Left ventricle myocardium inferior (tissue), 1 donor: ENCODE measurements around the gene ZNF518A. TPM values are rescaled to one million over a fixed set of nuclear protein-coding genes. Genes with fewer than 3 reads are reported as not detected.

ENCODE experiments used
- DNase-seq: peaks from one replicate; pipeline ENCODE4 v3.0.0-alpha.2; 2020
- H3K27ac ChIP-seq: fragments of 200-600 bp; replicated peaks from 2 replicates; pipeline ENCODE4 v1.8.0; 2021
- H3K27me3 ChIP-seq: fragments of 200-600 bp; 2 replicates; pipeline ENCODE4 v1.8.0; 2021; ENCODE audit warnings: low read depth
- H3K36me3 ChIP-seq: fragments of 200-600 bp; 2 replicates; pipeline ENCODE4 v1.8.0; 2021
- H3K4me1 ChIP-seq: fragments of 200-600 bp; 2 replicates; pipeline ENCODE4 v1.8.0; 2021
- H3K4me3 ChIP-seq: fragments of 200-600 bp; 2 replicates; pipeline ENCODE4 v1.8.0; 2021; ENCODE audit warnings: mild to moderate bottlenecking, moderate library complexity
- H3K9me3 ChIP-seq: fragments of 200-600 bp; replicated peaks from 2 replicates; pipeline ENCODE4 v1.8.0; 2021
- intact Hi-C: fragments of 100-400 bp; cut with micrococcal nuclease; formaldehyde crosslinking; loops from one replicate; pipeline ENCODE4 v1.11.0; 2022
- long read RNA-seq: library from polyadenylated mRNA; unstranded; transcript quantifications from one replicate; pipeline ENCODE4 v2.0.0, GENCODE V29; 2021
- total RNA-seq: library from RNA; stranded (reverse); fragmentation: NEBNext Ultra II Directional; extraction: Animal tissue kit (Norgen Biotek cat#: 25700); gene quantifications from one replicate; pipeline ENCODE4 v1.2.1, GENCODE V29; 2021
- TF ChIP-seq, protein P1 (sequence below): fragments of 200-600 bp; IDR thresholded peaks from 2 replicates; pipeline ENCODE4 v1.8.0; 2021; ENCODE audit warnings: antibody characterized with exemption, mild to moderate bottlenecking, borderline replicate concordance
- donor health status: DM: no; HTN: yes; CAD: no; lungs with severe emphysema.

The ZNF518A gene, protein sequence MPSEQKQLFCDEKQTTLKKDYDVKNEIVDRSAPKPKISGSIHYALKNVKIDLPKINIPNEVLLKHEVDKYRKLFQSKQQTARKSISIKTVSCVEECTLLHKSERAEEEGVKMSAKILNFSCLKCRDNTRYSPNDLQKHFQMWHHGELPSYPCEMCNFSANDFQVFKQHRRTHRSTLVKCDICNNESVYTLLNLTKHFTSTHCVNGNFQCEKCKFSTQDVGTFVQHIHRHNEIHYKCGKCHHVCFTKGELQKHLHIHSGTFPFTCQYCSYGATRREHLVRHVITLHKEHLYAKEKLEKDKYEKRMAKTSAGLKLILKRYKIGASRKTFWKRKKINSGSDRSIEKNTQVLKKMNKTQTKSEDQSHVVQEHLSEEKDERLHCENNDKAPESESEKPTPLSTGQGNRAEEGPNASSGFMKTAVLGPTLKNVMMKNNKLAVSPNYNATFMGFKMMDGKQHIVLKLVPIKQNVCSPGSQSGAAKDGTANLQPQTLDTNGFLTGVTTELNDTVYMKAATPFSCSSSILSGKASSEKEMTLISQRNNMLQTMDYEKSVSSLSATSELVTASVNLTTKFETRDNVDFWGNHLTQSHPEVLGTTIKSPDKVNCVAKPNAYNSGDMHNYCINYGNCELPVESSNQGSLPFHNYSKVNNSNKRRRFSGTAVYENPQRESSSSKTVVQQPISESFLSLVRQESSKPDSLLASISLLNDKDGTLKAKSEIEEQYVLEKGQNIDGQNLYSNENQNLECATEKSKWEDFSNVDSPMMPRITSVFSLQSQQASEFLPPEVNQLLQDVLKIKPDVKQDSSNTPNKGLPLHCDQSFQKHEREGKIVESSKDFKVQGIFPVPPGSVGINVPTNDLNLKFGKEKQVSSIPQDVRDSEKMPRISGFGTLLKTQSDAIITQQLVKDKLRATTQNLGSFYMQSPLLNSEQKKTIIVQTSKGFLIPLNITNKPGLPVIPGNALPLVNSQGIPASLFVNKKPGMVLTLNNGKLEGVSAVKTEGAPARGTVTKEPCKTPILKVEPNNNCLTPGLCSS (N-terminal part only)
- 8.7 TPM for total RNA-seq
- long read RNA-seq, partial matches to known transcripts, result 0 of 2 reads
- long read RNA-seq, other reads (novel, unspliced or antisense), result 2 of 2 reads

DNA sequence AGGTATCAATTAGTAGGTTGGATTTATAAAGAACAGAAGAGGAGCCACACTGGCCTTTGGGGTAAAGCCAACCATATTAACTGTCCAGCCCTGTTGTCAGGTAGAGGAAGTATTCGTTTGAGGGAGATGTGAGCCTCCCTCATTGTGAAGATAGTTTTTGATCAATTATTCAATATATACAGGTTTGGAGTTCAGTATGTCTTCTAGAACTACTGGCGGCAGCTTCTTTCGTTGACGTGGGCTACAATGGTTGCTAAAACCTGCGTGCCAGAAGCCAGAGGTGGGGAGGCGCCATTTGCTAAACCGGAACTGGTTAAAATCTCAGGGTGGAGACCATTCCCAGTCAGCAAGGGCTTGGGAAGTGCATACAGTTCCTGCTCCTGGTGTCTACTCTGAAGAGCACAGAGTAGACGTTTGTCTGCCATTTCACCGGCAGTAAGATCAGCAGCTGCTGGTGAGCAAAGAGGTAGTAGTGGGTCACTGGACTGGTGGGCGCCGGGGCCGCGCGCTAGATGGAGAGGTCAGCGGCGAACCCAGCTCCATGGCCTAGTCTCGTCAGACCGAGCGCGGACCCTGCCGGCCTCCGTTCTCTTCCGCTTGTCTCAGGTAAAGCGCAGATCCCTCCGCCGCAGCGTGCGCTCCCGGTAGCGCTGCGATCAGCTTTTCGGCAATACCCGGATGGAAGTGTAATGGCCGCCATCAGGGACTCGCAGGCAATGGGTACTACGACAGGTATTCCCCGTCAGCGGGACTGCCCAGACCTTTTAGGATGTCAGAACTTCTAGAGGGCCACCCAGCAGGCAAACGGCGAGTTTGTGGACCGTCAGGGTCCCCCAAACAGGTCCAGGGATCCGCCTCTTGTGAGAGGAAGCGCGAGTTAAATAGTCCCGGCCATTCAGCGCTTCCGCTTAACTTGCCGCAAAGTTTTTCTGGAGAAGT is at the start of gene ZNF518A:
TSS of gene ZNF518A (plus strand) at position 911 of the 939 bp plus-strand sequence. CDS start 26,026 bp downstream, outside the sequence.
- DNase-seq, result peak; percentile 91
- peak within 1 kb of the TSS; percentile 98 for H3K27ac ChIP-seq
- H3K4me1 ChIP-seq, result peaks cover 30% of the 10 kb centered on the region
- peaks cover 4% of the 10 kb centered on the region for H3K9me3 ChIP-seq
- peaks cover 21% of the 10 kb centered on the region for H3K36me3 ChIP-seq
- peaks cover 44% of the 10 kb centered on the region for H3K27me3 ChIP-seq
- intact Hi-C loops, result no loop called here
- peak within 1 kb of the TSS; percentile 86 for H3K4me3 ChIP-seq
- TF ChIP-seq, protein P1, sequence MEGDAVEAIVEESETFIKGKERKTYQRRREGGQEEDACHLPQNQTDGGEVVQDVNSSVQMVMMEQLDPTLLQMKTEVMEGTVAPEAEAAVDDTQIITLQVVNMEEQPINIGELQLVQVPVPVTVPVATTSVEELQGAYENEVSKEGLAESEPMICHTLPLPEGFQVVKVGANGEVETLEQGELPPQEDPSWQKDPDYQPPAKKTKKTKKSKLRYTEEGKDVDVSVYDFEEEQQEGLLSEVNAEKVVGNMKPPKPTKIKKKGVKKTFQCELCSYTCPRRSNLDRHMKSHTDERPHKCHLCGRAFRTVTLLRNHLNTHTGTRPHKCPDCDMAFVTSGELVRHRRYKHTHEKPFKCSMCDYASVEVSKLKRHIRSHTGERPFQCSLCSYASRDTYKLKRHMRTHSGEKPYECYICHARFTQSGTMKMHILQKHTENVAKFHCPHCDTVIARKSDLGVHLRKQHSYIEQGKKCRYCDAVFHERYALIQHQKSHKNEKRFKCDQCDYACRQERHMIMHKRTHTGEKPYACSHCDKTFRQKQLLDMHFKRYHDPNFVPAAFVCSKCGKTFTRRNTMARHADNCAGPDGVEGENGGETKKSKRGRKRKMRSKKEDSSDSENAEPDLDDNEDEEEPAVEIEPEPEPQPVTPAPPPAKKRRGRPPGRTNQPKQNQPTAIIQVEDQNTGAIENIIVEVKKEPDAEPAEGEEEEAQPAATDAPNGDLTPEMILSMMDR, result no peak

DNA sequence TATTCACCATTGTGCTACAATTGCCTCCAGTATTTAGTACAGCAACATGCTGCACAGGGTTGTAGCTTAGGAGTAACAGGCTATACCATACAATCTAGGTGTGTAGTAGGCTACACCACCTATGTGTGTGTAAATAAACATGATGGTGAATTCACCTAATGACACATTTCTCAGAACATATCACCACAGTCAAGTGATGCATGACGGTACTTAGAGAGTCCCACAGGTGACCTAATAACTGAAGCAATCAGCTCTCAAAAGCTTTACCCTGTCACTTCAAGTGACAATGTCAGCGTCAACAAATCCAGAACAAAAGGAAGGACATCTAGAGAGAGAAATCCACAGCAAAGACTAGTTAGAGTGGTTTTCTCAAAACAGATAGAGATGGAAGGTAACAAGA is 47.9 kb upstream of the ZNF518A start:
- Histone ChIP-seq H3K4me3 (no peak overlapping the region), H3K9me3 (no peaks in the 10 kb centered on the region), H3K27ac (no peak overlapping the region), H3K4me1 (peaks cover 11% of the 10 kb centered on the region), H3K27me3 (no peaks in the 10 kb centered on the region), H3K36me3 (no peaks in the 10 kb centered on the region)
- no peak for DNase-seq
- TF ChIP-seq, protein P1, result no peak
- intact Hi-C loops, result no loop called here

DNA sequence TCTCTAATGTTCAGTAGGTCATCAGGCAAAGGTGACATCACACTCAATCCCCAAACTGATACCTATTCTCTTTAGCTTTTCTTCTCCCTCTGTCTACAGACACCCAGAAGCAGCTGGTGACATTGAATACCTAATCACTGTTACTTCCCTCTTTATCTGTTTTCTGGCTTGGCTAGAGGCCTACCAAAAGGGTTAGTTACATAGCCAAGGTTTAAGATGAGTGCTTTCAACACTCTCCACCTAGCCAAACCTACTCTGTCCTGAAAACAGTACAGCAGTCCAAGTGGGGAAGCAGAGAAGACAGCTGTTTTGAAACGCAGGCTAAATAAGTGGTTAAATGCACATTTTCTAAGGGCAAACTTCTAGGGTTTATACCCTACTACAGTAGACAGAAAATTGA is 47.3 kb upstream of the ZNF518A start:
- Histone ChIP-seq H3K4me3 (no peak overlapping the region), H3K9me3 (no peaks in the 10 kb centered on the region), H3K36me3 (no peaks in the 10 kb centered on the region), H3K4me1 (peaks cover 11% of the 10 kb centered on the region), H3K27me3 (no peaks in the 10 kb centered on the region), H3K27ac (no peak overlapping the region)
- TF ChIP-seq, protein P1, result no peak
- DNase-seq, result no peak
- intact Hi-C loops, result no loop called here

DNA sequence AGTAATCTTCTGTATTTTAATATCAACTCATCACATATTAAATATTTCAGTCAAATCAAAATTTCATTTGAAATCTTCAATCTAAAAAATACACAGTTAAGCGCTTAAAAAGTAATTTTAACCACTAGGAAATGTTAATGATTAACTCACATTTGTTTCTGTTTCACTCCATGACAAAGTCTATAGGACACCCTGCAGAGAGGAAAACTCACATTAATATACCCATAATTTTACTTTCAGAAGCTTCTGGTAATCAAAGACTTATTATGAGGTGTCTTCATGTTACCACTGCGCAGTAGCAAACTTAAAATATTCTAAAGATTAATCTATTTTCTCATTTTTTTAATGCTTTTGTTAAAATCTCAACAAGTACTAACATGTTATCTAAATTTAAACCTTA is 41.0 kb upstream of the ZNF518A start:
- Histone ChIP-seq H3K4me3 (peak overlapping the region; percentile 76), H3K27me3 (peaks cover 30% of the 10 kb centered on the region), H3K4me1 (peaks cover 10% of the 10 kb centered on the region), H3K36me3 (no peaks in the 10 kb centered on the region), H3K27ac (peak overlapping the region; percentile 91), H3K9me3 (peaks cover 4% of the 10 kb centered on the region)
- intact Hi-C loops, result no loop called here
- TF ChIP-seq, protein P1, result no peak
- no peak for DNase-seq
